ENCODE measurements around the gene CPNE4. TPM values are rescaled to one million over a fixed set of nuclear protein-coding genes. Genes with fewer than 3 reads are reported as not detected.

The CPNE4 gene
- total RNA-seq, 1 donor from 2014 or later, result 16.1 TPM

- Mint-ChIP-seq H3K9me3 (peaks cover 3% of the 10 kb centered on the region), H3K4me1 (no peaks in the 10 kb centered on the region)
- no peak for TF ChIP-seq CTCF (conservative IDR thresholded peaks at IDR 0.05)
Observed at GRCh38 chr3:131749826-131750225, 285.0 kb downstream of the CPNE4 start.

GRCh38 chr3:131747466-131747865, 287.3 kb downstream of the CPNE4 start:
- DNase-seq (ENCODE audit: low read depth, low spot score), result no peak

More at GRCh38 chr3:131749826-131750225, 285.0 kb downstream of the CPNE4 start:
- DNase-seq (ENCODE audit: low read depth, low spot score), result no peak
- peaks cover 3% of the 10 kb centered on the region for H3K36me3 Mint-ChIP-seq (ENCODE audit: low read depth)
- no peak overlapping the region for H3K4me3 Mint-ChIP-seq
- peaks cover 6% of the 10 kb centered on the region for H3K27me3 Mint-ChIP-seq (ENCODE audit: low read depth)
- no peak overlapping the region for H3K27ac Mint-ChIP-seq (ENCODE audit: unreplicated experiment)

GRCh38 chr3:131744765-131745164, 290.0 kb downstream of the CPNE4 start:
- no peak overlapping the region for H3K4me3 Mint-ChIP-seq
- H3K27ac Mint-ChIP-seq (ENCODE audit: unreplicated experiment), result no peak overlapping the region
- H3K9me3 Mint-ChIP-seq, result peaks cover 4% of the 10 kb centered on the region
- no peaks in the 10 kb centered on the region for H3K4me1 Mint-ChIP-seq
- no peak for TF ChIP-seq CTCF (conservative IDR thresholded peaks at IDR 0.05)
- no peak for DNase-seq (ENCODE audit: low read depth, low spot score)
- no peaks in the 10 kb centered on the region for H3K36me3 Mint-ChIP-seq (ENCODE audit: low read depth)
- peaks cover 6% of the 10 kb centered on the region for H3K27me3 Mint-ChIP-seq (ENCODE audit: low read depth)

More at GRCh38 chr3:131747466-131747865, 287.3 kb downstream of the CPNE4 start:
- peaks cover 3% of the 10 kb centered on the region for H3K36me3 Mint-ChIP-seq (ENCODE audit: low read depth)
- no peak overlapping the region for H3K27ac Mint-ChIP-seq (ENCODE audit: unreplicated experiment)
- peaks cover 7% of the 10 kb centered on the region for H3K9me3 Mint-ChIP-seq
- no peaks in the 10 kb centered on the region for H3K4me1 Mint-ChIP-seq
- TF ChIP-seq CTCF (conservative IDR thresholded peaks at IDR 0.05), result no peak
- H3K27me3 Mint-ChIP-seq (ENCODE audit: low read depth), result peaks cover 6% of the 10 kb centered on the region
- no peak overlapping the region for H3K4me3 Mint-ChIP-seq

GRCh38 chr3:131743126-131743525, 291.7 kb downstream of the CPNE4 start:
- H3K27ac Mint-ChIP-seq (ENCODE audit: unreplicated experiment), result no peak overlapping the region

GRCh38 chr3:131739211-131739610, 295.6 kb downstream of the CPNE4 start:
- Mint-ChIP-seq H3K27ac (ENCODE audit: unreplicated experiment) (peak overlapping the region; percentile 31), H3K9me3 (no peaks in the 10 kb centered on the region), H3K36me3 (ENCODE audit: low read depth) (no peaks in the 10 kb centered on the region), H3K27me3 (ENCODE audit: low read depth) (no peaks in the 10 kb centered on the region), H3K4me1 (no peaks in the 10 kb centered on the region), H3K4me3 (no peak overlapping the region)
- no peak for TF ChIP-seq CTCF (conservative IDR thresholded peaks at IDR 0.05)
- no peak for DNase-seq (ENCODE audit: low read depth, low spot score)

More at GRCh38 chr3:131743126-131743525, 291.7 kb downstream of the CPNE4 start:
- no peak for DNase-seq (ENCODE audit: low read depth, low spot score)
- Mint-ChIP-seq H3K9me3 (peaks cover 4% of the 10 kb centered on the region), H3K4me3 (no peak overlapping the region), H3K4me1 (no peaks in the 10 kb centered on the region), H3K36me3 (ENCODE audit: low read depth) (no peaks in the 10 kb centered on the region), H3K27me3 (ENCODE audit: low read depth) (peaks cover 6% of the 10 kb centered on the region)
- no peak for TF ChIP-seq CTCF (conservative IDR thresholded peaks at IDR 0.05)

Data from neural crest cell (in vitro differentiated cells).